GM12892 (cell line): ENCODE measurements around the gene PDHX.

Source experiments
- POLR2A ChIP-seq: IDR thresholded peaks from 2 replicates; pipeline ENCODE4 v1.6.1; 2011; ENCODE audit warnings: low read depth, low read length, control low read depth
- POLR2AphosphoS5 ChIP-seq: IDR thresholded peaks from 2 replicates; pipeline ENCODE4 v1.6.1; 2011; ENCODE audit warnings: low read depth, low read length, control low read depth
- TAF1 ChIP-seq: IDR thresholded peaks from 2 replicates; pipeline ENCODE4 v1.6.1; 2011; ENCODE audit warnings: low read depth, mild to moderate bottlenecking, control low read depth, low read length, borderline replicate concordance

DNA sequence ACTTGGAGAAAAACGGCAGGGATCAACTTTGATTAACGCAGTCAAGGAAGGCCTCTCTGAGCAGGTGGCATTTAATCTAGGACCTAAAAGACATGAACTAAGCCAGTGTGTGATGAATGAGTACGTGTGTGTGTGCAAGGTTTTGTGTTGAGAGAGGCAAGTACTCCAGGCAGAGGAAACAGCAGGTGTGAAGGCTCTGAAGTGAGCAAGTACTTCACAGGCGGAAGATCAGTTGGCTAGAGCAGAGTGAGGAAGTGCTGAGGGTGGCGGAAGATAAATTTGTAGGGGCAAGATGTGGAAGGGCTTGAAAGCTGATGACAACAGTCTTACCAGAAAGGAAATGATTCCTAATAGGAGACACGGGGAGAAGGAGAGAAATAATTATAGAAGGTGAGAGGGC is 7.0 kb upstream of the PDHX start:
- TF ChIP-seq POLR2AphosphoS5 (no peak), POLR2A (no peak), TAF1 (no peak)
